IgD-negative memory B cell (primary cell): ENCODE data around the gene SLC15A1. TPM values are rescaled to one million over a fixed set of nuclear protein-coding genes. Genes with fewer than 3 reads are reported as not detected.
"Not testable (repeated sequence)": the region's sequence is repeated elsewhere in the genome, so short reads cannot be mapped to it uniquely, and the experiment has no call there.

Experiments
- H3K27ac Mint-ChIP-seq, 3 donors: one replicate each; pipeline ENCODE4 v1.8.0; 2020 to 2022; ENCODE audit warnings: mild to moderate bottlenecking in 3 of 3, mixed read lengths in 3 of 3, moderate library complexity in 1 of 3
- H3K27me3 Mint-ChIP-seq: one replicate; pipeline ENCODE4 v1.8.0; 2021; ENCODE audit warnings: mixed read lengths
- H3K36me3 Mint-ChIP-seq: one replicate; pipeline ENCODE4 v1.8.0; 2020; ENCODE audit warnings: mild to moderate bottlenecking, mixed read lengths
- H3K4me1 Mint-ChIP-seq, 3 donors: one replicate each; pipeline ENCODE4 v1.8.0; 2020 to 2022; ENCODE audit warnings: mixed read lengths in 3 of 3, mild to moderate bottlenecking in 1 of 3
- H3K4me3 Mint-ChIP-seq, 4 donors: one replicate each; pipeline ENCODE4 v1.8.0; 2020 to 2022; ENCODE audit warnings: mild to moderate bottlenecking in 4 of 4, mixed read lengths in 4 of 4, moderate library complexity in 3 of 4
- H3K9me3 Mint-ChIP-seq, 3 donors: one replicate each; pipeline ENCODE4 v1.8.0; 2020 to 2021; ENCODE audit warnings: mixed read lengths in 3 of 3, mild to moderate bottlenecking in 1 of 3
- polyA plus RNA-seq: library from polyadenylated mRNA; unstranded; fragments of 300-500 nt; fragmentation: Illumina TruSeq; gene quantifications from one replicate; pipeline ENCODE4 v1.2.3, GENCODE V29; 2021

SLC15A1 gene
- polyA plus RNA-seq, 1 donor from 2014 or later: not detected

DNA sequence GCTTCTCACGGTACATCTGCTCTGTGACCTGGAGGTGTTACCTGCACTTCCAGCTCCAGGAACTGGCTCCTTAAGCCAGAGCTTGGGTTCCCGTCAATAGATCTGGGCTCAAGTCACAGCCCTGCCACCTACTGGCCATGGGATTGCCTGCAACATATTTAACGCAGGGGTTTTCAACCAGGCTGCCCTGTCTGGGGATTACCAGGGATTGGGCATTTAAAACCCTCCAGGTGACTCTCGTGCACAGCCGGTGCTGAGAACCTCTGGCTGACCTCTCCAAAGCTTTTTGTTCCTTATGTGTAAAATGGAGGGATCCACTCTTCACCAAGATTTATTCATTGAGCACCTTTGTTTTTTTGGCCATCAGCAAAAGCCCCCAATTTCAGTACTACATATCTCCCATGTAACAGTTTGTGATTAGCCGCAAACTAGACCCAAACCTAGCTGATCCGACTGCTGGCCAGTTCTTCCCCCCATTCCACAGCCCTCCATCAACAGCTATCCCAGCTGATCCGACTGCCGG lies 98.9 kb downstream of the SLC15A1 start:
- H3K9me3 Mint-ChIP-seq: no peaks in the 10 kb centered on the region
- H3K4me3 Mint-ChIP-seq: no peak overlapping the region
- H3K27ac Mint-ChIP-seq: peak overlapping the region in 1 of 3 donors; percentile 28
- H3K36me3 Mint-ChIP-seq: peaks cover 2% of the 10 kb centered on the region
- H3K27me3 Mint-ChIP-seq: peaks cover 1% of the 10 kb centered on the region
- peaks cover 0 to 6% (median 5%) of the 10 kb centered on the region in 3 donors for H3K4me1 Mint-ChIP-seq

DNA sequence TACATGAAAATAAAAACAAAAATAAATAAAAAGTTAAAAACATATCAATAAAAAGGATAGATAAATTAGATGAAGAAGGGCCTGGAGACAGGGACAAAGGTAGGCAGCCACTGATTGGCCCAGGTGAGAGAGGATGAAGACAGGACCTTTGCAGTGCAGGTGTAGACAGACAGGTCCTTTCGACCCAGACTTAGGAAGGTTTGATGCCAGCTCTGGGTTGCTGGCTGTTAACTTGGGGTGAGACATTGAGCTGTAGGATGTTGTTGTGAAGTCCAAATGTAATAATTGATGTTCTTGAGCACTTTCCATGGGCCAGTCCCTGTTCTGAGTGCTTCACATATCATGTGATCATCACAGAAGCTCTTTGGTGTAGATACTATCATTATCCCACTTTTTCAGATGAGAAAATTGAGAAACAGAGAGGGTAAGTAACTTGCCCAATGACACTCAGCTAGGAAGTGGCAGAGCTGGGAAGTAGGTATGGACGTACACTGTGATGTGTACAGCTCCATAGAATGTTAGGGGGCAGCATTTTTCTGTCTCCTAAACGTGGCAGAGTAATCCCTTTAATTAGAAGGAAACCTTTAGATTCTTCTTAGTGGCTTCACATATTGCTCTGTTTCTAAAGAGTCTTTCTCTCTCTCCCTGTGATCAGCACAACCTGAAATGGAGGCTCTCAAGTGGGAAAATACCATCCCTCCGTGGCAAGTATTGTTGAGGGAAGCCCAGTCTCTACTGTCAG lies 99.6 kb downstream of the SLC15A1 start:
- peaks cover 2% of the 10 kb centered on the region for H3K36me3 Mint-ChIP-seq
- peaks cover 0 to 6% (median 5%) of the 10 kb centered on the region in 3 donors for H3K4me1 Mint-ChIP-seq
- H3K4me3 Mint-ChIP-seq: no peak overlapping the region
- peak overlapping the region in 1 of 3 donors; percentile 28 for H3K27ac Mint-ChIP-seq
- H3K9me3 Mint-ChIP-seq: no peaks in the 10 kb centered on the region
- H3K27me3 Mint-ChIP-seq: peaks cover 1% of the 10 kb centered on the region

DNA sequence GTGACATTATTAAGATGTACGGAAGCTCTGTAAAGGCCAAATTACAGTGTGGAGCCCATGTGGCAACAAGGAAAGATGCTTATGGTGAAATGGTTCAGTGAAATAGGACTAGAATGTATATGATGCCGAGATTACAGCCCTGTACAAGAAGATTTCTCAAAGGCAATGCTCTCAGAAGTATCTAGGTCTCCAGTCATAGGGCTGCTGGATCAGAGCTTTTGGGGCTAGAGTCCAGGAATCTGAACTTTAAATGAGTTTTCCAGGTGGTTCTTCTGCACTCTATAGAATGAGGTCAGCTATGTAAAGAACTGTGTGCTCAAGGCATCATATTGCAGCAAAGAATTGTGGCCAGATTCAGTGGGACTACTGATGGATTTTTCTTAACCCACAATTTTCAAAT lies 100.2 kb downstream of the SLC15A1 start:
- no peaks in the 10 kb centered on the region for H3K9me3 Mint-ChIP-seq
- H3K36me3 Mint-ChIP-seq: peaks cover 2% of the 10 kb centered on the region
- H3K4me1 Mint-ChIP-seq: peaks cover 0 to 6% (median 5%) of the 10 kb centered on the region in 3 donors
- H3K4me3 Mint-ChIP-seq: no peak overlapping the region
- H3K27ac Mint-ChIP-seq: no peak overlapping the region
- H3K27me3 Mint-ChIP-seq: peaks cover 1% of the 10 kb centered on the region

DNA sequence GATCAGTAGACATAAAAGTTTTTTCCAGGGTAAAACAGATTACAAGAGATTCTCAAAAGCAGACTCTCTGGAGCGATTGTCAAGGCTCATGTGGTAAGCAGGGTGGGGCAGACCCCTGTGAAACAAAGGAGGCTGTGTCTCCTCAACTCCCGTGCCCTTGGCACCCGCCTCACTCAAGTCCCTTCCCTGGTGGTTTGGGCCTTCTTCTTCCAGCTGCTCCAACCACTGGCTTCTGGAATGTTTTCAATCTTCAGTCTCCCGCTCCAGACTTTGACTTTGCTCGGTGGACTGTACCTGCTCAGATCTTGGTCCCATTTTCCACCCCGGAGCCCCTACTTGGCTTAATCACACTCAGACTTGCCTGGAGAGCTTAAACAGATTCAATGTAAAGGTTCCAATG lies 100.7 kb downstream of the SLC15A1 start:
- Mint-ChIP-seq H3K9me3 (peaks cover 0 to 2% (median 0%) of the 10 kb centered on the region in 3 donors), H3K36me3 (peaks cover 2% of the 10 kb centered on the region), H3K27ac (no peak overlapping the region), H3K4me1 (peaks cover 0 to 6% (median 5%) of the 10 kb centered on the region in 3 donors), H3K27me3 (peaks cover 1% of the 10 kb centered on the region), H3K4me3 (no peak overlapping the region)

DNA sequence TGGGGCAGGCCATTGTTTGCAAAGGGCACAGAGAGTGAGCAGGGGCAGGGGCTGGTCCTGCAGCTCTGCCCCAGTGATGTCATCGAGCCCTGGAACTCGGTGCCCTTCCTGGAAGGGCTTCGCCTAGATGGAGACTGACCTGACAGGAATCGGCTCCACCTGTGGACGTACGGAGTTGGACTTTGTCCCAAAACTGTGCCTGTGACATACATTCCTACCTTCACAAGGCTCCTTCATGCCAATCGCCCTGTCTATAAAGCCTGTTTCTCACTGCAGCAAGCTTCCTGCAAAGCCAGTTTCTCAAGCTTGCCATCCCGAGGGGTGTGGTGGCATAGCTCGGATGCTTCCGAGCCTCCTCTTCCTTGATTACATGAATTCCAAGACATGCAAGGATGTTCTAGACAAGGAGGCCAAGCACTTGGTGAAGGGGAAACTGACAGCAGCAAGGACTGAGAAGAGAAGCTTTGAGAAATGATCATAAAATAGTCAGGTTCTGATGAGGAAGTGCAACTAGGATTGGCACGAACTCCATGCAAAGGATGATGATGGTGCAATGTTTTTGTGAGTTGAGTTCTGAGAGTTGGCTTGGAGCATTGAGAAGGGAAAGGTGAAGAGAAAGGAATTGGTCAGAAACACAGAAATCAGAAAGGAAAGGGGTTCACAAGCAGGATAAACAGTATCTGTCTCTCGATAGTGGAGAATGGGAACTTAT lies 101.9 kb downstream of the SLC15A1 start:
- H3K9me3 Mint-ChIP-seq: peaks cover 0 to 2% (median 0%) of the 10 kb centered on the region in 3 donors
- peaks cover 7% of the 10 kb centered on the region for H3K27me3 Mint-ChIP-seq
- H3K36me3 Mint-ChIP-seq: peaks cover 2% of the 10 kb centered on the region
- H3K4me3 Mint-ChIP-seq: no peak overlapping the region
- peaks cover 0 to 6% (median 5%) of the 10 kb centered on the region in 3 donors for H3K4me1 Mint-ChIP-seq
- H3K27ac Mint-ChIP-seq: no peak overlapping the region

DNA sequence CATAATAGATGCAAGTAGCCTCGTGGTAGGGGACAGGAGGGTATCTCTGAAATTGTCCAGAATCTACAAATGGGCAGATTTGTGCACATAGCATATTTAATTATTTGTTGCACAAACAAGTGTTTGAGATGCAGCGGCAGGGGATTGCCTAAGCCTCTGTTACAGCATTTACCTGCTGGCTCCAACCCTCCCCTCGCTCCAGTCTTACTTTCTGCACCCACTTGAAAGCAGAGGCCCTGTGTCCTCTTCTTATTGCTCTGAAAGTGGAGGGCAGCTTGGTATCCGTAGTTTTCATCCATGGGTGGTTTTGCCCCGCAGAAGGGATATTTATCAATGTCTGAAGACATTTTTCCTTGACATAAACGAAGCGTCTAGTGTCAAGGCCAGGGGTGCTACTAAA lies 102.6 kb downstream of the SLC15A1 start:
- no peak overlapping the region for H3K4me3 Mint-ChIP-seq
- peaks cover 7% of the 10 kb centered on the region for H3K27me3 Mint-ChIP-seq

DNA sequence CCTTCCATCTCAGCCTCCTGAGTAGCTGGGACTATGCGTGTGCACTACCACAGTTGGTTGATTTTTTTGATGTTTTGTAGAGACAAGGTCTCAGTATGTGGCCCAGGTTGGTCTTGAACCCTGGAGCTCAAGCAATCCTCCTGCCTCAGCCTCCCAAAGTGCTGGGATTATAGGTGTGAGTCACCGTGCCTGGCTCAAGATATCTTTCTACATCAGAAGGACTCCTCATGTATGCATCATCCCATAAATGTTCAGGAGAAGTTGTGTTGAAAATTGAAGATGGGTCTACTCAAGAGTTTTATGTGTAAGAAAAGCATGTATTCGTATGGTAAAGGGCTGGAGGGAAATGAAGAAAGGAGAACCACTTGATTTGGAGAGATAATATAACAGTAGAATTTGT lies 103.8 kb downstream of the SLC15A1 start:
- Mint-ChIP-seq H3K9me3 (peaks cover 0 to 2% (median 0%) of the 10 kb centered on the region in 3 donors), H3K27ac (no peak overlapping the region), H3K36me3 (peaks cover 2% of the 10 kb centered on the region), H3K27me3 (peaks cover 10% of the 10 kb centered on the region), H3K4me1 (peaks cover 0 to 6% (median 5%) of the 10 kb centered on the region in 3 donors), H3K4me3 (no peak overlapping the region)

More for the DNA sequence above, 102.6 kb downstream of the SLC15A1 start:
- no peak overlapping the region for H3K27ac Mint-ChIP-seq
- H3K36me3 Mint-ChIP-seq: peaks cover 2% of the 10 kb centered on the region
- H3K4me1 Mint-ChIP-seq: peaks cover 0 to 6% (median 5%) of the 10 kb centered on the region in 3 donors
- peaks cover 0 to 2% (median 0%) of the 10 kb centered on the region in 3 donors for H3K9me3 Mint-ChIP-seq

DNA sequence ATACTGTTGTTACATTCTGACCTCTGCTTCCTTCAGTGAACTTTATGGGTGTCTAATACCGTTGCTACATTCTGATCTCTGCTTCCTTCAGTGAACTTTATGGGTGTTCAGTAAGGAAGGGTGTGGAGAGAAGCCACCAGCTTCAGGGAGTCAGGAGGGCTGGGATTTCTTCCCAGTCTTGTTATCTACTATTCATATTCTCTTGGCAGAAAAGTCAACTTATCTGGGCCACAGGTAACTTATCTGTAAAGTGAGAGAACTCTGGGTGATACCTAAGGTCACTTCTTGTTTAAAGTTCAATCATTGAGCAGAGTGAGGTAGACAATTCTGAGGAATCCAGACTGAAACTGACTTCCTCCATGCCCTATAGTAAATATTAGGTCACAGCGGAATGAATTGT lies 104.3 kb downstream of the SLC15A1 start:
- Mint-ChIP-seq H3K9me3 (peaks cover 0 to 2% (median 0%) of the 10 kb centered on the region in 3 donors), H3K27ac (no peak overlapping the region), H3K4me1 (peaks cover under 1 to 4% (median 1%) of the 10 kb centered on the region in 3 donors), H3K4me3 (no peak overlapping the region), H3K36me3 (no peaks in the 10 kb centered on the region), H3K27me3 (peaks cover 9% of the 10 kb centered on the region)

DNA sequence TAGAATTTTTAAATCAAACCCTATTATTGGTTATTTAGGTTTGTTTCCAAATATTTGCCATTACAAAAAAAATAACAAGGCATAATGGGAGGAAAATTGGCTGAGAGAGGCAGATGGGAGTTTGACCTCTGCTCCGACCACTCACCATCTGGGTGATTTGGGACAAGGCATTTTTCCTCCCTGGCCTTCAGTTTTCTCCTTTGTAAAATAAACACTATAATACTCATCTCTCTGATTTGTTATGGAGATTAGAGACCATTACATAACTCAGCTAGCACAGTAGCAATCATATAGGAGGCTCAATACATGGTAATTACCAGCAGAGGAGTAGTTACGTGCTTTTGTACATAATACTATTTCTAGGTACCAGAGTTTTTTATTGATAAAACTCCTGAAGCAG lies 105.4 kb downstream of the SLC15A1 start:
- peaks cover 9% of the 10 kb centered on the region for H3K27me3 Mint-ChIP-seq
- H3K4me3 Mint-ChIP-seq: no peak overlapping the region
- H3K36me3 Mint-ChIP-seq: no peaks in the 10 kb centered on the region
- H3K4me1 Mint-ChIP-seq: peaks cover 0 to 4% (median 1%) of the 10 kb centered on the region in 3 donors
- no peak overlapping the region for H3K27ac Mint-ChIP-seq
- peaks cover 0 to 2% (median 0%) of the 10 kb centered on the region in 3 donors for H3K9me3 Mint-ChIP-seq

DNA sequence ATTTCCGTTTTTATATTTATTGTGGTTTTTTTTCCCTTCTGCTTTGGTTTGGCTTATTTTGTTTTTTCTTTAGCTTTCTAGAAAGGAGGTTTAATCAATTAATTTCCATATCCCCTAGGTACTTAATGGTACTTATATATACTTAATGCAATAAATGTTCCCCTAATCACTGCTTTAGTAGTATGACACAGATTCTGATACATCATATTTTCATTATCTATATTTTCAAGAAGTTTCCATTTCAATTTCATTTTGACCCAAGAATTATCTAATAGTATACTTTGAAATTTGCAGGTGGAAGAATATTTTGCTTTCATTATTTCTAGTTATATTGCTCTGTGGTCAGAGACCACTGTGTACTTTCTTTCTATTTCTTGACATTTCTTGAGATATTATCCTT lies 109.0 kb downstream of the SLC15A1 start:
- no peak overlapping the region for H3K4me3 Mint-ChIP-seq
- H3K9me3 Mint-ChIP-seq: peaks cover 0 to 5% (median 0%) of the 10 kb centered on the region in 3 donors
- H3K27me3 Mint-ChIP-seq: peaks cover 13% of the 10 kb centered on the region
- peaks cover 0 to 1% (median 0%) of the 10 kb centered on the region in 3 donors for H3K4me1 Mint-ChIP-seq
- H3K36me3 Mint-ChIP-seq: no peaks in the 10 kb centered on the region
- H3K27ac Mint-ChIP-seq: no peak overlapping the region

DNA sequence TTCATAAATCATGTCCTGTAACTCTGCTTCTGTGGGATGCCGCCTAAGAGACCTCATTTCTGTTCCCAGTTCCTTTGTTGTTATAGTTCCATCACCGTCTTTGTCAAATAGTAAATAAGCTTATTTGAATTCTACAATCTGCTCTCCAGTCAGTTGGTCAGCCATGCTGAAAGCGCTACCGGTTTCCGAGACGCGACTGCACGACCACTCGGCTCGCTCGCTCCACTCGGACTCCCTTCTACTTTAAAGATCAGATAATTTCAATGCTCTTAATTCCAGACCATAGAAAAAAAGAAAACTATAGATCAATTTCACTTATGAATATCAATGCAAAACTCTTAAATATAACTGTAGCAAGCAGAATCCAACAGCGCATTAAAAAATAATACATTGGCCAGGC lies 111.4 kb downstream of the SLC15A1 start:
- peaks cover 10% of the 10 kb centered on the region for H3K27me3 Mint-ChIP-seq
- H3K4me1 Mint-ChIP-seq: peaks cover 0 to 3% (median 0%) of the 10 kb centered on the region in 3 donors
- no peak overlapping the region for H3K27ac Mint-ChIP-seq
- H3K9me3 Mint-ChIP-seq: peaks cover 0 to 3% (median 0%) of the 10 kb centered on the region in 3 donors
- H3K36me3 Mint-ChIP-seq: no peaks in the 10 kb centered on the region
- H3K4me3 Mint-ChIP-seq: no peak overlapping the region

DNA sequence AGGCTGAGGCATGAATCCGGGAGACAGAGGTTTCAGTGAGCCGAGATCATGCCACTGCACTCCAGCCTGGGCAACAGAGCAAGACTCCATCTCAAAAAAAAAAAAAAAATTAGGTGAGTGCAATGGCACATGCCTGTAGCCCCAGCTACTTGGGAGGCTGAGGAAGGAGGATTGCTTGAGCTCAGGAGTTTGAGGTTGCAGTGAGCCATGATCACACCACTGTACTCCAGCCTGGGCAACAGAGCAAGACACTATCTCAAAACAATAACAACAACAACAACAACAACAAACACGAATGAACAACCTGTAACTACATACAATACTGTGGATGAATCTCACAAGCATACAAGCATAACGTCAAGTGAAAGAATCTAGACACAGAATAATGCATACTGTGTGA lies 112.7 kb downstream of the SLC15A1 start:
- H3K9me3 Mint-ChIP-seq, H3K27ac Mint-ChIP-seq, H3K27me3 Mint-ChIP-seq, H3K4me1 Mint-ChIP-seq, H3K4me3 Mint-ChIP-seq, H3K36me3 Mint-ChIP-seq: not testable (repeated sequence)

DNA sequence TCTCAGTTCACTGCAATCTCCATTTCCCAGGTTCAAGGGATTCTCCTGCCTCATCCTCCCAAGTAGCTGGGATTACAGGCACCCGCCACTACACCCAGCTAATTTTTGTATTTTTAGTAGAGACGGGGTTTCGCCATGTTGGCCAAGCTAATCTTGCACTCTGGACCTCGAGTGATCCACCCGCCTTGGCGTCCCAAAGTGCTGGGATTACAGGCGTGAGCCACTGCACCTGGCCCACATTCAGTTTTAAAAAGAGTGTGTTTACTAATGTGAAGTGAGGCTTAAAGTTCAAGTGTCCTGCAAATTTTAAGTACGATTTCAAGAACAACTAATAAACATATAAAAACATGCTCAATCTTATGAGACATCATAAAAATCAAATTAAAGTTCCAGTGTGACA lies 114.1 kb downstream of the SLC15A1 start:
- H3K36me3 Mint-ChIP-seq, H3K4me3 Mint-ChIP-seq, H3K27ac Mint-ChIP-seq, H3K9me3 Mint-ChIP-seq, H3K27me3 Mint-ChIP-seq, H3K4me1 Mint-ChIP-seq: not testable (repeated sequence)
